H9 (cell line): Measurements from ENCODE around the gene PROSER3. TPM values are rescaled to one million over a fixed set of nuclear protein-coding genes. Genes with fewer than 3 reads are reported as not detected.

Experiments used
- DNase-seq: peaks from one replicate; pipeline ENCODE4 v3.0.0-alpha.2; 2017
- H2AFZ ChIP-seq: one replicate; pipeline ENCODE4 v1.6.1; 2013; ENCODE audit warnings: mild to moderate bottlenecking, low read length, control low read depth, moderate library complexity
- H2AK5ac ChIP-seq: 2 replicates; pipeline ENCODE4 v1.6.1; 2013; ENCODE audit warnings: low read length, control low read depth, mixed read lengths; ENCODE audit not compliant: insufficient read length
- H2BK120ac ChIP-seq: one replicate; pipeline ENCODE4 v1.6.1; 2013; ENCODE audit warnings: low read depth, mild to moderate bottlenecking, low read length, control low read depth, inconsistent platforms; ENCODE audit not compliant: poor library complexity, severe bottlenecking
- H2BK12ac ChIP-seq: 2 replicates; pipeline ENCODE4 v1.6.1; 2013; ENCODE audit warnings: low read length, control low read depth, mixed read lengths, low read depth; ENCODE audit not compliant: insufficient read length
- H2BK15ac ChIP-seq: 2 replicates; pipeline ENCODE4 v1.6.1; 2013; ENCODE audit warnings: low read depth, low read length, control low read depth
- H2BK20ac ChIP-seq: one replicate; pipeline ENCODE4 v1.6.1; 2013; ENCODE audit warnings: low read depth, mild to moderate bottlenecking, low read length, control low read depth, inconsistent platforms; ENCODE audit not compliant: poor library complexity, severe bottlenecking
- H2BK5ac ChIP-seq: 2 replicates; pipeline ENCODE4 v1.6.1; 2013; ENCODE audit warnings: low read length, control low read depth, mixed read lengths; ENCODE audit not compliant: insufficient read length
- H3K14ac ChIP-seq: 2 replicates; pipeline ENCODE4 v1.6.1; 2013; ENCODE audit warnings: low read length, control low read depth; ENCODE audit not compliant: insufficient read depth
- H3K18ac ChIP-seq: 2 replicates; pipeline ENCODE4 v1.6.1; 2013; ENCODE audit warnings: low read depth, mild to moderate bottlenecking, mixed read lengths, low read length, control low read depth; ENCODE audit not compliant: insufficient read length
- H3K23ac ChIP-seq: 2 replicates; pipeline ENCODE4 v1.6.1; 2013; ENCODE audit warnings: low read length, control low read depth, mixed read lengths, low read depth; ENCODE audit not compliant: insufficient read length
- H3K23me2 ChIP-seq: 2 replicates; pipeline ENCODE4 v1.6.1; 2013; ENCODE audit warnings: low read depth, mild to moderate bottlenecking, mixed read lengths, low read length, control low read depth; ENCODE audit not compliant: insufficient read length, poor library complexity, severe bottlenecking
- H3K27ac ChIP-seq: 2 replicates; pipeline ENCODE4 v1.5.1; 2013; ENCODE audit warnings: low read length, control low read depth, mixed read lengths, low read depth; ENCODE audit not compliant: insufficient read length
- H3K27me3 ChIP-seq: 2 replicates; pipeline ENCODE4 v1.6.1; 2013; ENCODE audit warnings: low read length, control low read depth, inconsistent platforms; ENCODE audit not compliant: insufficient read depth
- H3K4ac ChIP-seq: 2 replicates; pipeline ENCODE4 v1.6.1; 2013; ENCODE audit warnings: low read depth, mild to moderate bottlenecking, control low read depth, inconsistent platforms, low read length, moderate library complexity
- H3K4me1 ChIP-seq: 2 replicates; pipeline ENCODE4 v1.6.1; 2013; ENCODE audit warnings: low read length, control low read depth, inconsistent platforms; ENCODE audit not compliant: insufficient read depth
- H3K4me2 ChIP-seq: 2 replicates; pipeline ENCODE4 v1.6.1; 2013; ENCODE audit warnings: low read length, control low read depth, mixed read lengths; ENCODE audit not compliant: insufficient read length, insufficient read depth
- H3K56ac ChIP-seq: 2 replicates; pipeline ENCODE4 v1.6.1; 2013; ENCODE audit warnings: low read depth, mild to moderate bottlenecking, mixed read lengths, low read length, control low read depth; ENCODE audit not compliant: insufficient read length
- H3K79me1 ChIP-seq: 2 replicates; pipeline ENCODE4 v1.6.1; 2013; ENCODE audit warnings: low read depth, mild to moderate bottlenecking, moderate library complexity, low read length, control low read depth, inconsistent platforms; ENCODE audit not compliant: insufficient read depth, poor library complexity, severe bottlenecking
- H3K79me2 ChIP-seq: 2 replicates; pipeline ENCODE4 v1.6.1; 2013; ENCODE audit warnings: low read length, control low read depth, inconsistent platforms; ENCODE audit not compliant: insufficient read depth
- H3K9ac ChIP-seq: 2 replicates; pipeline ENCODE4 v1.6.1; 2013; ENCODE audit warnings: low read length, control low read depth, mixed read lengths; ENCODE audit not compliant: insufficient read length; ENCODE audit errors: extremely low read depth
- H3K9me3 ChIP-seq: one replicate; pipeline ENCODE4 v1.6.1; 2013; ENCODE audit warnings: low read depth, low read length, inconsistent platforms; ENCODE audit not compliant: control insufficient read depth
- H3T11ph ChIP-seq: one replicate; pipeline ENCODE4 v1.6.1; 2013; ENCODE audit warnings: mild to moderate bottlenecking, low read length, control low read depth, inconsistent platforms
- H4K20me1 ChIP-seq: one replicate; pipeline ENCODE4 v1.6.1; 2013; ENCODE audit not compliant: control insufficient read depth, insufficient read length, insufficient read depth
- H4K5ac ChIP-seq: 2 replicates; pipeline ENCODE4 v1.6.1; 2013; ENCODE audit warnings: low read depth, mild to moderate bottlenecking, mixed read lengths, low read length, control low read depth; ENCODE audit not compliant: insufficient read length
- H4K8ac ChIP-seq: replicated peaks from 2 replicates; pipeline ENCODE4 v1.6.1; 2013; ENCODE audit warnings: low read length, control low read depth, mixed read lengths, low read depth; ENCODE audit not compliant: insufficient read length
- H4K91ac ChIP-seq: 2 replicates; pipeline ENCODE4 v1.6.1; 2013; ENCODE audit warnings: low read depth, mild to moderate bottlenecking, moderate library complexity, mixed read lengths, low read length, control low read depth; ENCODE audit not compliant: insufficient read length
- H3K27ac Mint-ChIP-seq, 3 experiments: 2 replicates in 2 of 3; 3 replicates in 1 of 3; pipeline ENCODE4 v1.8.0; 2020 to 2021; ENCODE audit warnings: mixed read lengths in 3 of 3, mild to moderate bottlenecking in 1 of 3, moderate library complexity in 1 of 3
- H3K27me3 Mint-ChIP-seq: 2 replicates; pipeline ENCODE4 v1.8.0; 2021; ENCODE audit warnings: low read depth, mild to moderate bottlenecking, moderate library complexity, mixed read lengths
- H3K36me3 Mint-ChIP-seq, 3 experiments: 2 replicates in 2 of 3; 3 replicates in 1 of 3; pipeline ENCODE4 v1.8.0; 2020 to 2021; ENCODE audit warnings: low read depth in 3 of 3, mixed read lengths in 3 of 3; ENCODE audit not compliant: insufficient read depth in 1 of 3
- H3K4me1 Mint-ChIP-seq, 2 experiments: 2 replicates each; pipeline ENCODE4 v1.8.0; 2020; ENCODE audit warnings: mixed read lengths in 2 of 2
- H3K4me3 Mint-ChIP-seq, 2 experiments: 2 replicates in 1 of 2; 3 replicates in 1 of 2; pipeline ENCODE4 v1.8.0; 2020 to 2021; ENCODE audit warnings: mild to moderate bottlenecking in 2 of 2, mixed read lengths in 2 of 2, moderate library complexity in 1 of 2
- H3K9me3 Mint-ChIP-seq, 2 experiments: 2 replicates in 1 of 2; 3 replicates in 1 of 2; pipeline ENCODE4 v1.8.0; 2020; ENCODE audit warnings: mild to moderate bottlenecking in 2 of 2, mixed read lengths in 2 of 2, moderate library complexity in 1 of 2
- CTCF ChIP-seq: fragments of 200-600 bp; sonication (generic); conservative IDR thresholded peaks from 3 replicates; pipeline ENCODE4 v1.8.0; 2021; ENCODE audit warnings: antibody characterized with exemption, mild to moderate bottlenecking
- WGBS: extraction: QIAGEN DNeasy Blood & Tissue Kit; methylation state at CpG from one replicate; pipeline ENCODE4 v1.1.7; 2013; ENCODE audit warnings: missing lambda C conversion rate, low lambda C conversion rate, mixed read lengths; ENCODE audit not compliant: insufficient read length; ENCODE audit errors: extremely low coverage; 5-methylcytosine and 5-hydroxymethylcytosine counted together
- total RNA-seq: library from RNA; stranded (reverse); gene quantifications from 2 replicates; pipeline ENCODE4 v1.2.1, GENCODE V29; 2021

The PROSER3 gene
- total RNA-seq, 1 experiment from 2014 or later: 29.1 TPM

DNA sequence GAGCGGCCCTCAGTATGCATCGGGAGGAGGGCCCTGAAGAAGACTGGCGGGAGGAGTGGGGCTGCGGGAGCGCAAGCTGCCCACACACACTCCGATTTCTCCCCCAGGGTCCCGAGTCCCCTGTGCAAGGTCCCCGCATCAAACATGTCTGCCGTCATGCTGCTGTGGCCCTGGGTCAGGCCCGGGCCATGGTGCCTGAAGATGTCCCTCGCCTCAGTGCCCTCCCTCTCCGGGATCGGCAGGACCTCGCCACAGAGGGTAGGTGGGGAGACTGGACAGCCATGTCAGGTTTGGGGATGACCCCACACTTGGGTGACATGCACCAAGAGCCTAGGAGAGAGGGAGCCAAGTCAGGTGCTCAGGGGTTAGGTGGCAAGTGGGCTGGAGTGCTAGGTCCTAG, 35.5 kb upstream of the PROSER3 start:
- WGBS: no CpG with 5 or more reads among the region's 14 CpGs
- no peak overlapping the region for H2BK20ac ChIP-seq
- no peak overlapping the region for H2BK15ac ChIP-seq
- no peaks in the 10 kb centered on the region for H3K9me3 ChIP-seq
- H3K79me1 ChIP-seq: no peaks in the 10 kb centered on the region
- H3K4me1 Mint-ChIP-seq: peaks cover 6 to 8% of the 10 kb centered on the region in 2 experiments
- H3T11ph ChIP-seq: no peak overlapping the region
- no peak overlapping the region for H2BK5ac ChIP-seq
- no peak overlapping the region for H2BK12ac ChIP-seq
- DNase-seq: no peak
- no peak overlapping the region for H3K9ac ChIP-seq
- no peaks in the 10 kb centered on the region; the same call in 1 of the 2 replicates for H3K27me3 Mint-ChIP-seq
- peaks cover 7% of the 10 kb centered on the region for H3K23me2 ChIP-seq
- H3K18ac ChIP-seq: no peak overlapping the region
- H2BK120ac ChIP-seq: no peak overlapping the region
- H3K4ac ChIP-seq: no peak overlapping the region
- no peak overlapping the region for H3K56ac ChIP-seq
- H4K8ac ChIP-seq: no peak overlapping the region
- no peak overlapping the region for H3K27ac ChIP-seq
- H3K4me1 ChIP-seq: no peaks in the 10 kb centered on the region
- H4K5ac ChIP-seq: no peak overlapping the region
- no peaks in the 10 kb centered on the region for H3K9me3 Mint-ChIP-seq
- no peak overlapping the region for H2AK5ac ChIP-seq
- no peak overlapping the region for H4K91ac ChIP-seq
- peaks cover 11% of the 10 kb centered on the region; the same call in 1 of the 2 replicates for H3K79me2 ChIP-seq
- no peak overlapping the region for H2AFZ ChIP-seq
- no peak overlapping the region for H3K27ac Mint-ChIP-seq
- H3K36me3 Mint-ChIP-seq: peaks cover 41 to 71% (median 71%) of the 10 kb centered on the region in 3 experiments; a peak in 6 of 7 replicates
- H3K14ac ChIP-seq: no peak overlapping the region
- no peak overlapping the region for H3K4me3 Mint-ChIP-seq
- H3K23ac ChIP-seq: no peak overlapping the region
- H4K20me1 ChIP-seq: peaks cover 6% of the 10 kb centered on the region
- no peak for TF ChIP-seq CTCF
- no peaks in the 10 kb centered on the region for H3K27me3 ChIP-seq
- H3K4me2 ChIP-seq: no peak overlapping the region
